Peyer's patch (tissue), 4 donors: ENCODE data around the gene CAST.

Source experiments
- POLR2A ChIP-seq, 2 donors: fragments of 450-650 bp; IDR thresholded peaks; one replicate each; pipeline ENCODE4 v1.5.1; 2017; ENCODE audit warnings: antibody characterized with exemption in 2 of 2, mild to moderate bottlenecking in 2 of 2, moderate library complexity in 2 of 2
- TF ChIP-seq, protein P1 (sequence below), 6 experiments: fragments of 450-650 bp in 4 of 6; fragments of 200-600 bp in 2 of 6; sonication (generic) in 1 of 6; IDR thresholded peaks; one replicate each; pipeline ENCODE4 v1.5.1; 2017 to 2019; ENCODE audit warnings: antibody characterized with exemption in 6 of 6, mild to moderate bottlenecking in 3 of 6, moderate library complexity in 1 of 6

- TF ChIP-seq, protein P1, sequence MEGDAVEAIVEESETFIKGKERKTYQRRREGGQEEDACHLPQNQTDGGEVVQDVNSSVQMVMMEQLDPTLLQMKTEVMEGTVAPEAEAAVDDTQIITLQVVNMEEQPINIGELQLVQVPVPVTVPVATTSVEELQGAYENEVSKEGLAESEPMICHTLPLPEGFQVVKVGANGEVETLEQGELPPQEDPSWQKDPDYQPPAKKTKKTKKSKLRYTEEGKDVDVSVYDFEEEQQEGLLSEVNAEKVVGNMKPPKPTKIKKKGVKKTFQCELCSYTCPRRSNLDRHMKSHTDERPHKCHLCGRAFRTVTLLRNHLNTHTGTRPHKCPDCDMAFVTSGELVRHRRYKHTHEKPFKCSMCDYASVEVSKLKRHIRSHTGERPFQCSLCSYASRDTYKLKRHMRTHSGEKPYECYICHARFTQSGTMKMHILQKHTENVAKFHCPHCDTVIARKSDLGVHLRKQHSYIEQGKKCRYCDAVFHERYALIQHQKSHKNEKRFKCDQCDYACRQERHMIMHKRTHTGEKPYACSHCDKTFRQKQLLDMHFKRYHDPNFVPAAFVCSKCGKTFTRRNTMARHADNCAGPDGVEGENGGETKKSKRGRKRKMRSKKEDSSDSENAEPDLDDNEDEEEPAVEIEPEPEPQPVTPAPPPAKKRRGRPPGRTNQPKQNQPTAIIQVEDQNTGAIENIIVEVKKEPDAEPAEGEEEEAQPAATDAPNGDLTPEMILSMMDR (IDR thresholded peaks at IDR 0.05) = no peak
- no peak for TF ChIP-seq POLR2A (IDR thresholded peaks at IDR 0.05)
These were observed 72.7 kb downstream of the CAST start for GRCh38 chr5:96734871-96735325.
